Activated CD4-positive, alpha-beta T cell treated with anti-CD3 and anti-CD28 coated beads, Interleukin-2, amount 50 U/mL, for 1 hour (primary cell): Measurements from ENCODE around the gene SRP14.

Experiments used
- DNase-seq: peaks from one replicate; pipeline ENCODE4 v3.0.0-alpha.2; 2020

SRP14 gene

GRCh38 chr15:40067921-40068624, 29.1 kb upstream of the SRP14 start:
- DNase-seq: no peak

- DNase-seq: no peak
Observed at GRCh38 chr15:40066589-40066988, 27.6 kb upstream of the SRP14 start.

- DNase-seq: no peak
Observed at GRCh38 chr15:40065166-40065565, 26.2 kb upstream of the SRP14 start.

- DNase-seq: no peak
Observed at GRCh38 chr15:40064231-40064894, 25.4 kb upstream of the SRP14 start.

- no peak for DNase-seq
Observed at GRCh38 chr15:40063563-40064011, 24.6 kb upstream of the SRP14 start.

- no peak for DNase-seq
Observed at GRCh38 chr15:40062816-40063562, 24.0 kb upstream of the SRP14 start.

- no peak for DNase-seq
Observed at GRCh38 chr15:40061212-40061901, 22.4 kb upstream of the SRP14 start.

GRCh38 chr15:40060236-40060961, 21.4 kb upstream of the SRP14 start:
- no peak for DNase-seq

GRCh38 chr15:40059821-40060220, 20.8 kb upstream of the SRP14 start:
- DNase-seq: no peak

- DNase-seq: no peak
Observed at GRCh38 chr15:40058476-40059140, 19.6 kb upstream of the SRP14 start.

- DNase-seq: no peak
Observed at GRCh38 chr15:40055576-40056293, 16.8 kb upstream of the SRP14 start.

- DNase-seq: no peak
Observed at GRCh38 chr15:40054855-40055575, 16.0 kb upstream of the SRP14 start.

- no peak for DNase-seq
Observed at GRCh38 chr15:40054605-40054854, 15.5 kb upstream of the SRP14 start.

- DNase-seq: no peak
Observed at GRCh38 chr15:40053831-40054604, 15.0 kb upstream of the SRP14 start.

- DNase-seq: no peak
Observed at GRCh38 chr15:40053079-40053830, 14.3 kb upstream of the SRP14 start.

- no peak for DNase-seq
Observed at GRCh38 chr15:40052604-40053003, 13.6 kb upstream of the SRP14 start.

- DNase-seq: no peak
Observed at GRCh38 chr15:40051616-40052415, 12.8 kb upstream of the SRP14 start.

- DNase-seq: no peak
Observed at GRCh38 chr15:40050788-40051470, 11.9 kb upstream of the SRP14 start.
